K562 (cell line): ENCODE measurements around the gene ARL8A. TPM values are rescaled to one million over a fixed set of nuclear protein-coding genes. Genes with fewer than 3 reads are reported as not detected.
A peak's percentile ranks its signal among the peaks of the same experiment; 100 is the strongest.

Source experiments
- ATF7 ChIP-seq: fragments of 450-650 bp; IDR thresholded peaks from 2 replicates; pipeline ENCODE4 v1.7.1; 2014; ENCODE audit warnings: mild to moderate bottlenecking, moderate library complexity
- BCL6 ChIP-seq: fragments of 250-450 bp; sonication (Bioruptor Pico); IDR thresholded peaks from 2 replicates; pipeline ENCODE4 v1.4.0; 2020
- CSDE1 ChIP-seq, 2 experiments: fragments of 450-650 bp; IDR thresholded peaks; 2 replicates each; pipeline ENCODE4 v1.6.1; 2016; ENCODE audit warnings: mild to moderate bottlenecking in 1 of 2
- DPF2 ChIP-seq: fragments of 450-650 bp; IDR thresholded peaks from 2 replicates; pipeline ENCODE4 v1.6.1; 2016
- EP300 ChIP-seq: IDR thresholded peaks from 2 replicates; pipeline ENCODE4 v1.6.1; 2012; ENCODE audit warnings: low read length, improper control_type of control experiment
- FOXP4 ChIP-seq: sonication (generic); formaldehyde crosslinking; IDR thresholded peaks from 2 replicates; pipeline ENCODE4 v1.8.0; 2022; ENCODE audit warnings: mild to moderate bottlenecking, missing genetic modification reagents, borderline replicate concordance
- GTF2E2 ChIP-seq: fragments of 200-800 bp; sonication (Bioruptor generic); IDR thresholded peaks from 2 replicates; pipeline ENCODE4 v1.6.1; 2016; ENCODE audit warnings: missing genetic modification characterization, missing compliant biosample characterization
- HLTF ChIP-seq: fragments of 450-650 bp; IDR thresholded peaks from 2 replicates; pipeline ENCODE4 v1.6.1; 2016
- HOXB6 ChIP-seq: fragments of 250-450 bp; sonication (Bioruptor Pico); IDR thresholded peaks from 2 replicates; pipeline ENCODE4 v1.5.1; 2022; ENCODE audit warnings: mild to moderate bottlenecking, borderline replicate concordance
- NFIC ChIP-seq: fragments of 450-650 bp; IDR thresholded peaks from 2 replicates; pipeline ENCODE4 v1.6.1; 2017; ENCODE audit warnings: mild to moderate bottlenecking, inconsistent platforms
- NR1H2 ChIP-seq: sonication (generic); formaldehyde crosslinking; IDR thresholded peaks from 2 replicates; pipeline ENCODE4 v1.4.0; 2020; ENCODE audit warnings: mild to moderate bottlenecking, missing genetic modification reagents
- OTX1 ChIP-seq: fragments of 450-650 bp; formaldehyde crosslinking; IDR thresholded peaks from 2 replicates; pipeline ENCODE4 v1.4.0; 2022; ENCODE audit warnings: mild to moderate bottlenecking
- POU5F1 ChIP-seq: fragments of 150-350 bp; IDR thresholded peaks from 2 replicates; pipeline ENCODE4 v1.6.1; 2014; ENCODE audit warnings: borderline replicate concordance, low read length, low read depth, mild to moderate bottlenecking; ENCODE audit not compliant: partially characterized antibody
- RFX5 ChIP-seq: IDR thresholded peaks from 2 replicates; pipeline ENCODE4 v1.6.1; 2011; ENCODE audit warnings: low read depth, mild to moderate bottlenecking, improper control_type of control experiment, low read length
- SRF ChIP-seq, 2 experiments: fragments of 250-450, 450-650 bp in 1 of 2; sonication (Bioruptor Pico) in 1 of 2; sonication (generic) in 1 of 2; formaldehyde crosslinking; IDR thresholded peaks; 2 replicates each; pipeline versions ENCODE4 v1.5.0 to v1.5.1; 2020 to 2022; ENCODE audit warnings: mild to moderate bottlenecking in 1 of 2, missing genetic modification reagents in 1 of 2
- STAG1 ChIP-seq: sonication (generic); formaldehyde crosslinking; IDR thresholded peaks from 2 replicates; pipeline ENCODE4 v1.5.0; 2020; ENCODE audit warnings: missing genetic modification reagents, borderline replicate concordance
- ZNF143 ChIP-seq: sonication (generic); formaldehyde crosslinking; IDR thresholded peaks from 2 replicates; pipeline ENCODE4 v1.9.0; 2022; ENCODE audit warnings: mild to moderate bottlenecking, missing genetic modification reagents
- ZNF253 ChIP-seq: fragments of 250-450 bp; sonication (Bioruptor Pico); conservative IDR thresholded peaks from 2 replicates; pipeline ENCODE4 v1.6.1; 2021; ENCODE audit warnings: mild to moderate bottlenecking
- ZNF3 ChIP-seq: fragments of 250-450 bp; sonication (Bioruptor Pico); IDR thresholded peaks from 2 replicates; pipeline ENCODE4 v1.5.0; 2021; ENCODE audit warnings: mild to moderate bottlenecking, moderate library complexity
- polyA plus RNA-seq, 8 experiments: library from polyadenylated mRNA; depleted of rRNA in 4 of 8; stranded (reverse) in 5 of 8; unstranded in 3 of 8; fragments of >200 nt; fragmentation: Nextera tagmentation in 2 of 8; fragmentation: Illumina TruSeq in 1 of 8; extraction: Ambion mirVana in 2 of 8; extraction: Trizol in 1 of 8; gene quantifications; 2 replicates each; pipeline versions ENCODE4 v1.2.1 to v1.2.3, GENCODE V29; 2011 to 2014; ENCODE audit warnings: inconsistent platforms in 1 of 8, missing spikeins in 1 of 8
- total RNA-seq, 7 experiments: library from RNA; depleted of rRNA in 6 of 7; stranded (reverse); fragments of >200 nt in 6 of 7; fragmentation: Illumina TruSeq in 2 of 7; extraction: Trizol in 2 of 7; gene quantifications; 2 replicates each; pipeline versions ENCODE4 v1.2.1 to v1.2.3, GENCODE V29; 2011 to 2021; ENCODE audit warnings: low replicate concordance in 1 of 7
- TF ChIP-seq, protein P1 (sequence below), 3 experiments: IDR thresholded peaks in 2 of 3; conservative IDR thresholded peaks in 1 of 3; 2 replicates each; pipeline ENCODE4 v1.5.1; 2011 to 2012; ENCODE audit warnings: low read length in 3 of 3, mild to moderate bottlenecking in 3 of 3, control low read depth in 2 of 3, improper control_type of control experiment in 1 of 3, inconsistent platforms in 1 of 3, low read depth in 1 of 3, mixed read lengths in 1 of 3, moderate library complexity in 1 of 3; ENCODE audit not compliant: insufficient read depth in 2 of 3
- TF ChIP-seq, protein P2 (sequence below): sonication (generic); formaldehyde crosslinking; IDR thresholded peaks from 2 replicates; pipeline ENCODE4 v1.8.1; 2022; ENCODE audit warnings: missing genetic modification reagents
- TF ChIP-seq, protein P3 (sequence below): fragments of 250-450 bp; sonication (Bioruptor Pico); IDR thresholded peaks from 2 replicates; pipeline ENCODE4 v1.8.0; 2022; ENCODE audit warnings: inconsistent platforms

Gene ARL8A
- total and polyA plus RNA-seq, 9 of the 15 experiments (the other 6 are each of a cell fraction or from before 2014, with no cell fraction given), result 0.17 to 27.3 (median 15.6) TPM

DNA sequence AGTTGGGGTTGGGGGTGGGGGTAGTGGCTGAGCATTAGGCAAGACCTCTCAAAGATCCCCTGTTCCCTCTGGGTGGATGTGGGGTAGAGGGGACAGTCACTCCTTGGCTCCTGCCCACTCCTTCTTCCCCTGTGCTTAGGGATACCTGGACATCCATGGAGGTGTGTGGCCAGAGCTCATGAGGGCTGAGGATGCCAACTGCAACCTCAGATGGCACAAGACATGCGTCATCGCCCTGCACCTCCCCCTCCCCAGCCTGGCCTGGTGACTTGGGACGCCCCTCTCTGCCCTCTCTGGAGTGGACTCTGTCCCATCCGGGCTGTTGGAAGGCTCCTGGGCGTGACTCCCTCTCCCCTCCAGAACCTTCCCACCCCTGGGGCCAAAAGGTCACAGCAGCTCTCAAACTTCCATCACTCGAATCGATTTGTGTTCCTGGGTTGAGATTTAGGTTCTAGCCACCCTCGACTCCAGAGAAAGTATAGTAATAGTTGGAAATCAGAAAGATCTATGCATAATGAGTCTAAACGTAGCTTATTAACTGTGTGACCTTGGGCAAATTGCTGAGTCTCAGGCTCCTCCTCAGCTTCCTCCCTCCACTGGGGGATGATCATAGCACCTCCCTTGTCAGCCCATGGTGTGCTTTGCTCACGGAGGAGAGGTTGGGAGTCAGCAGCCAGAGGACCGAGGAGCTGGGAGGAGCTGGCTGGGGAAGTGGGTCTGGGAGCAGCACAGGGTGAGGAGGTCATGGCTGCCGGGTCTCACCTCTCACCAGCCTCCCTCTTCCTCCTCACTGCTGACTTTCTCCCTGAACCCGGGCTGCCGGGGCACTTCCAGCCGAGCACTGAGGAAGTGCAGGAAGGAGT, 18.1 kb upstream of the ARL8A start (continued):
- TF ChIP-seq SRF (CRISPR knock-in tag; IDR thresholded peaks at IDR 0.05), result peak in 1 of 2 experiments; percentile 73; a peak in 1 of 4 replicates
- TF ChIP-seq, protein P1, sequence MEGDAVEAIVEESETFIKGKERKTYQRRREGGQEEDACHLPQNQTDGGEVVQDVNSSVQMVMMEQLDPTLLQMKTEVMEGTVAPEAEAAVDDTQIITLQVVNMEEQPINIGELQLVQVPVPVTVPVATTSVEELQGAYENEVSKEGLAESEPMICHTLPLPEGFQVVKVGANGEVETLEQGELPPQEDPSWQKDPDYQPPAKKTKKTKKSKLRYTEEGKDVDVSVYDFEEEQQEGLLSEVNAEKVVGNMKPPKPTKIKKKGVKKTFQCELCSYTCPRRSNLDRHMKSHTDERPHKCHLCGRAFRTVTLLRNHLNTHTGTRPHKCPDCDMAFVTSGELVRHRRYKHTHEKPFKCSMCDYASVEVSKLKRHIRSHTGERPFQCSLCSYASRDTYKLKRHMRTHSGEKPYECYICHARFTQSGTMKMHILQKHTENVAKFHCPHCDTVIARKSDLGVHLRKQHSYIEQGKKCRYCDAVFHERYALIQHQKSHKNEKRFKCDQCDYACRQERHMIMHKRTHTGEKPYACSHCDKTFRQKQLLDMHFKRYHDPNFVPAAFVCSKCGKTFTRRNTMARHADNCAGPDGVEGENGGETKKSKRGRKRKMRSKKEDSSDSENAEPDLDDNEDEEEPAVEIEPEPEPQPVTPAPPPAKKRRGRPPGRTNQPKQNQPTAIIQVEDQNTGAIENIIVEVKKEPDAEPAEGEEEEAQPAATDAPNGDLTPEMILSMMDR (IDR thresholded peaks at IDR 0.05 in 2 of 3, conservative IDR thresholded peaks at IDR 0.05 in 1 of 3; ENCODE audit: insufficient read depth in 2 of 3, low read depth in 1 of 3, low read length in 3 of 3), result no peak
- TF ChIP-seq CSDE1 (IDR thresholded peaks at IDR 0.05), result 0 out of 4 replicates have a peak, but pooled peaks of 1 of the 2 experiments have one; percentile 32
- TF ChIP-seq DPF2, result 0 out of 2 replicates have a peak, but pooled peaks have one; percentile 48
- no peak for TF ChIP-seq BCL6 (CRISPR knock-in tag)
- TF ChIP-seq POU5F1, result no peak
- TF ChIP-seq ZNF143, result no peak
- TF ChIP-seq HLTF, result no peak
- TF ChIP-seq OTX1, result 0 out of 2 replicates have a peak, but pooled peaks have one; percentile 16
- TF ChIP-seq HOXB6 (CRISPR knock-in tag), result no peak
- TF ChIP-seq STAG1 (CRISPR knock-in tag), result no peak
- TF ChIP-seq, protein P2, sequence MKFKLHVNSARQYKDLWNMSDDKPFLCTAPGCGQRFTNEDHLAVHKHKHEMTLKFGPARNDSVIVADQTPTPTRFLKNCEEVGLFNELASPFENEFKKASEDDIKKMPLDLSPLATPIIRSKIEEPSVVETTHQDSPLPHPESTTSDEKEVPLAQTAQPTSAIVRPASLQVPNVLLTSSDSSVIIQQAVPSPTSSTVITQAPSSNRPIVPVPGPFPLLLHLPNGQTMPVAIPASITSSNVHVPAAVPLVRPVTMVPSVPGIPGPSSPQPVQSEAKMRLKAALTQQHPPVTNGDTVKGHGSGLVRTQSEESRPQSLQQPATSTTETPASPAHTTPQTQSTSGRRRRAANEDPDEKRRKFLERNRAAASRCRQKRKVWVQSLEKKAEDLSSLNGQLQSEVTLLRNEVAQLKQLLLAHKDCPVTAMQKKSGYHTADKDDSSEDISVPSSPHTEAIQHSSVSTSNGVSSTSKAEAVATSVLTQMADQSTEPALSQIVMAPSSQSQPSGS, result no peak
- TF ChIP-seq ATF7, result peak; percentile 44
- TF ChIP-seq FOXP4 (CRISPR knock-in tag), result peak; percentile 56; the same call in 1 of the 2 replicates
- TF ChIP-seq, protein P3, sequence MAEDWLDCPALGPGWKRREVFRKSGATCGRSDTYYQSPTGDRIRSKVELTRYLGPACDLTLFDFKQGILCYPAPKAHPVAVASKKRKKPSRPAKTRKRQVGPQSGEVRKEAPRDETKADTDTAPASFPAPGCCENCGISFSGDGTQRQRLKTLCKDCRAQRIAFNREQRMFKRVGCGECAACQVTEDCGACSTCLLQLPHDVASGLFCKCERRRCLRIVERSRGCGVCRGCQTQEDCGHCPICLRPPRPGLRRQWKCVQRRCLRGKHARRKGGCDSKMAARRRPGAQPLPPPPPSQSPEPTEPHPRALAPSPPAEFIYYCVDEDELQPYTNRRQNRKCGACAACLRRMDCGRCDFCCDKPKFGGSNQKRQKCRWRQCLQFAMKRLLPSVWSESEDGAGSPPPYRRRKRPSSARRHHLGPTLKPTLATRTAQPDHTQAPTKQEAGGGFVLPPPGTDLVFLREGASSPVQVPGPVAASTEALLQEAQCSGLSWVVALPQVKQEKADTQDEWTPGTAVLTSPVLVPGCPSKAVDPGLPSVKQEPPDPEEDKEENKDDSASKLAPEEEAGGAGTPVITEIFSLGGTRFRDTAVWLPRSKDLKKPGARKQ (CRISPR knock-in tag), result no peak
- no peak for TF ChIP-seq ZNF253 (CRISPR knock-in tag)
- no peak; the same call in 1 of the 2 replicates for TF ChIP-seq EP300
- TF ChIP-seq GTF2E2 (tag), result no peak
- peak; percentile 74; the same call in 1 of the 2 replicates for TF ChIP-seq NR1H2 (CRISPR knock-in tag)
- no peak for TF ChIP-seq ZNF3 (CRISPR knock-in tag)
- TF ChIP-seq RFX5, result no peak
- TF ChIP-seq NFIC, result no peak
